ENCODE data around the gene AUTS2. TPM values are rescaled to one million over a fixed set of nuclear protein-coding genes. Genes with fewer than 3 reads are reported as not detected.

Gene AUTS2
- total and polyA plus RNA-seq, 2 experiments from 2014 or later, result 32.0 to 91.0 TPM

GRCh38 chr7:70612811-70613210 lies 1014.5 kb downstream of the AUTS2 start (continued):
- TF ChIP-seq, protein P1, sequence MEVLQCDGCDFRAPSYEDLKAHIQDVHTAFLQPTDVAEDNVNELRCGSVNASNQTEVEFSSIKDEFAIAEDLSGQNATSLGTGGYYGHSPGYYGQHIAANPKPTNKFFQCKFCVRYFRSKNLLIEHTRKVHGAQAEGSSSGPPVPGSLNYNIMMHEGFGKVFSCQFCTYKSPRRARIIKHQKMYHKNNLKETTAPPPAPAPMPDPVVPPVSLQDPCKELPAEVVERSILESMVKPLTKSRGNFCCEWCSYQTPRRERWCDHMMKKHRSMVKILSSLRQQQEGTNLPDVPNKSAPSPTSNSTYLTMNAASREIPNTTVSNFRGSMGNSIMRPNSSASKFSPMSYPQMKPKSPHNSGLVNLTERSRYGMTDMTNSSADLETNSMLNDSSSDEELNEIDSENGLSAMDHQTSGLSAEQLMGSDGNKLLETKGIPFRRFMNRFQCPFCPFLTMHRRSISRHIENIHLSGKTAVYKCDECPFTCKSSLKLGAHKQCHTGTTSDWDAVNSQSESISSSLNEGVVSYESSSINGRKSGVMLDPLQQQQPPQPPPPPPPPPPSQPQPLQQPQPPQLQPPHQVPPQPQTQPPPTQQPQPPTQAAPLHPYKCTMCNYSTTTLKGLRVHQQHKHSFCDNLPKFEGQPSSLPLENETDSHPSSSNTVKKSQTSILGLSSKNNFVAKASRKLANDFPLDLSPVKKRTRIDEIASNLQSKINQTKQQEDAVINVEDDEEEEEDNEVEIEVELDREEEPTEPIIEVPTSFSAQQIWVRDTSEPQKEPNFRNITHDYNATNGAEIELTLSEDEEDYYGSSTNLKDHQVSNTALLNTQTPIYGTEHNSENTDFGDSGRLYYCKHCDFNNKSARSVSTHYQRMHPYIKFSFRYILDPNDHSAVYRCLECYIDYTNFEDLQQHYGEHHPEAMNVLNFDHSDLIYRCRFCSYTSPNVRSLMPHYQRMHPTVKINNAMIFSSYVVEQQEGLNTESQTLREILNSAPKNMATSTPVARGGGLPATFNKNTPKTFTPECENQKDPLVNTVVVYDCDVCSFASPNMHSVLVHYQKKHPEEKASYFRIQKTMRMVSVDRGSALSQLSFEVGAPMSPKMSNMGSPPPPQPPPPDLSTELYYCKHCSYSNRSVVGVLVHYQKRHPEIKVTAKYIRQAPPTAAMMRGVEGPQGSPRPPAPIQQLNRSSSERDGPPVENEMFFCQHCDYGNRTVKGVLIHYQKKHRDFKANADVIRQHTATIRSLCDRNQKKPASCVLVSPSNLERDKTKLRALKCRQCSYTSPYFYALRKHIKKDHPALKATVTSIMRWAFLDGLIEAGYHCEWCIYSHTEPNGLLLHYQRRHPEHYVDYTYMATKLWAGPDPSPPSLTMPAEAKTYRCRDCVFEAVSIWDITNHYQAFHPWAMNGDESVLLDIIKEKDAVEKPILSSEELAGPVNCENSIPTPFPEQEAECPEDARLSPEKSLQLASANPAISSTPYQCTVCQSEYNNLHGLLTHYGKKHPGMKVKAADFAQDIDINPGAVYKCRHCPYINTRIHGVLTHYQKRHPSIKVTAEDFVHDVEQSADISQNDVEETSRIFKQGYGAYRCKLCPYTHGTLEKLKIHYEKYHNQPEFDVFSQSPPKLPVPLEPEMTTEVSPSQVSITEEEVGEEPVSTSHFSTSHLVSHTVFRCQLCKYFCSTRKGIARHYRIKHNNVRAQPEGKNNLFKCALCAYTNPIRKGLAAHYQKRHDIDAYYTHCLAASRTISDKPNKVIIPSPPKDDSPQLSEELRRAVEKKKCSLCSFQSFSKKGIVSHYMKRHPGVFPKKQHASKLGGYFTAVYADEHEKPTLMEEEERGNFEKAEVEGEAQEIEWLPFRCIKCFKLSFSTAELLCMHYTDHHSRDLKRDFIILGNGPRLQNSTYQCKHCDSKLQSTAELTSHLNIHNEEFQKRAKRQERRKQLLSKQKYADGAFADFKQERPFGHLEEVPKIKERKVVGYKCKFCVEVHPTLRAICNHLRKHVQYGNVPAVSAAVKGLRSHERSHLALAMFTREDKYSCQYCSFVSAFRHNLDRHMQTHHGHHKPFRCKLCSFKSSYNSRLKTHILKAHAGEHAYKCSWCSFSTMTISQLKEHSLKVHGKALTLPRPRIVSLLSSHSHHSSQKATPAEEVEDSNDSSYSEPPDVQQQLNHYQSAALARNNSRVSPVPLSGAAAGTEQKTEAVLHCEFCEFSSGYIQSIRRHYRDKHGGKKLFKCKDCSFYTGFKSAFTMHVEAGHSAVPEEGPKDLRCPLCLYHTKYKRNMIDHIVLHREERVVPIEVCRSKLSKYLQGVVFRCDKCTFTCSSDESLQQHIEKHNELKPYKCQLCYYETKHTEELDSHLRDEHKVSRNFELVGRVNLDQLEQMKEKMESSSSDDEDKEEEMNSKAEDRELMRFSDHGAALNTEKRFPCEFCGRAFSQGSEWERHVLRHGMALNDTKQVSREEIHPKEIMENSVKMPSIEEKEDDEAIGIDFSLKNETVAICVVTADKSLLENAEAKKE (CRISPR knock-in tag; IDR thresholded peaks at IDR 0.05), result no peak
- TF ChIP-seq EZH2phosphoT487 (IDR thresholded peaks at IDR 0.05; ENCODE audit: unreplicated experiment), result no peak
- no peak for TF ChIP-seq POLR2AphosphoS5 (IDR thresholded peaks at IDR 0.05; ENCODE audit: low read depth)
- TF ChIP-seq STAT1 (IDR thresholded peaks at IDR 0.05; ENCODE audit: unreplicated experiment), result no peak

GRCh38 chr7:70614237-70615045 lies 1016.2 kb downstream of the AUTS2 start:
- H3K4me1 Mint-ChIP-seq, result peaks cover 40% of the 10 kb centered on the region
- DNase-seq (ENCODE audit: low spot score) (peak; percentile 47), ATAC-seq (peak; percentile 83)
- H3K9me3 Mint-ChIP-seq, result no peaks in the 10 kb centered on the region; the same call in 1 of the 3 replicates
- Histone ChIP-seq H3K79me2 (replicated peaks; ENCODE audit: insufficient read depth) (no peaks in the 10 kb centered on the region), H3F3A (replicated peaks; ENCODE audit: low read depth) (0 out of 2 replicates have a peak, but pooled peaks cover 5% of the 10 kb centered on the region), H3K4me1 (ENCODE audit: insufficient read depth) (peaks cover 21% of the 10 kb centered on the region), H3K27me3 (ENCODE audit: insufficient read depth) (no peaks in the 10 kb centered on the region), H4K20me1 (replicated peaks; ENCODE audit: insufficient read depth) (no peaks in the 10 kb centered on the region), H3K27ac (ENCODE audit: low read depth) (no peak overlapping the region), H2AFZ (no peak overlapping the region), H3K9me2 (ENCODE audit: insufficient read depth) (peaks cover 4% of the 10 kb centered on the region; the same call in 1 of the 2 replicates), H3K36me3 (ENCODE audit: insufficient read depth) (no peaks in the 10 kb centered on the region; the same call in 1 of the 2 replicates), H3K4me2 (no peak overlapping the region), H3K4me3 (no peak overlapping the region)
- no peak overlapping the region for H3K27ac Mint-ChIP-seq
- peaks cover 22% of the 10 kb centered on the region for H3K27me3 Mint-ChIP-seq (ENCODE audit: insufficient read depth, low read depth, poor library complexity)
- 0 out of 3 replicates have a peak, but pooled peaks cover 4% of the 10 kb centered on the region for H3K36me3 Mint-ChIP-seq (ENCODE audit: low read depth)
- H3K4me3 Mint-ChIP-seq, result no peak overlapping the region
- TF ChIP-seq NANOG (IDR thresholded peaks at IDR 0.05; ENCODE audit: borderline replicate concordance) (no peak), REST (IDR thresholded peaks at IDR 0.05; ENCODE audit: unreplicated experiment) (no peak), EZH2phosphoT487 (IDR thresholded peaks at IDR 0.05; ENCODE audit: unreplicated experiment) (no peak), ZNF114 (CRISPR knock-in tag; IDR thresholded peaks at IDR 0.05) (no peak), POLR2AphosphoS5 (IDR thresholded peaks at IDR 0.05; ENCODE audit: low read depth) (no peak)
- TF ChIP-seq, protein P2, sequence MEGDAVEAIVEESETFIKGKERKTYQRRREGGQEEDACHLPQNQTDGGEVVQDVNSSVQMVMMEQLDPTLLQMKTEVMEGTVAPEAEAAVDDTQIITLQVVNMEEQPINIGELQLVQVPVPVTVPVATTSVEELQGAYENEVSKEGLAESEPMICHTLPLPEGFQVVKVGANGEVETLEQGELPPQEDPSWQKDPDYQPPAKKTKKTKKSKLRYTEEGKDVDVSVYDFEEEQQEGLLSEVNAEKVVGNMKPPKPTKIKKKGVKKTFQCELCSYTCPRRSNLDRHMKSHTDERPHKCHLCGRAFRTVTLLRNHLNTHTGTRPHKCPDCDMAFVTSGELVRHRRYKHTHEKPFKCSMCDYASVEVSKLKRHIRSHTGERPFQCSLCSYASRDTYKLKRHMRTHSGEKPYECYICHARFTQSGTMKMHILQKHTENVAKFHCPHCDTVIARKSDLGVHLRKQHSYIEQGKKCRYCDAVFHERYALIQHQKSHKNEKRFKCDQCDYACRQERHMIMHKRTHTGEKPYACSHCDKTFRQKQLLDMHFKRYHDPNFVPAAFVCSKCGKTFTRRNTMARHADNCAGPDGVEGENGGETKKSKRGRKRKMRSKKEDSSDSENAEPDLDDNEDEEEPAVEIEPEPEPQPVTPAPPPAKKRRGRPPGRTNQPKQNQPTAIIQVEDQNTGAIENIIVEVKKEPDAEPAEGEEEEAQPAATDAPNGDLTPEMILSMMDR (conservative IDR thresholded peaks at IDR 0.05; ENCODE audit: low read depth in 2 of 2), result no peak

Data from GM23338 (cell line).